ENCODE measurements around the gene PSMB5.

DNA sequence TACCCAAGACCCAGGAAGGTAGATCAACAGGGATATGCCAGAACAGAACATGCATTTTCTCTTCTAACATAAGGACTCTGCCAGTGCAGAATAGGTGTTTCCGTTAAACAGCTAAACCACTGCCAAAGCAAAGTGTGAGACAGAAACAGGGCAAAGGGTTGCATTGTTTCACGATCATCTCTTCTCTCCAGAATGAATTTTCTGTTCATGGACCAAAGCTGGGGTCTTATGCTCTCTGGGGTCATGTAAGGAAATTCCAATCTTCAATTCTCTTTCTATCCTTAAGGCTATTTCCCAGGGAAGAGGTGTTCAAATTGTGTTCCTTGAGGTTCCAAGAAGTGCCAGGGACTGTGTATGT is 10.9 kb downstream of the PSMB5 start:
- TF ChIP-seq POLR2AphosphoS5 (IDR thresholded peaks at IDR 0.05; ENCODE audit: borderline replicate concordance, low read depth, low read length) (no peak; the same call in 1 of the 2 replicates), EZH2 (IDR thresholded peaks at IDR 0.05) (no peak), FOXP2 (optimal IDR thresholded peaks at IDR 0.05; ENCODE audit: control extremely low read depth, extremely low read length, insufficient read depth) (no peak)
